GM15510 (cell line): ENCODE results near the gene SMIM1.

ENCODE experiments used
- POLR2A ChIP-seq: IDR thresholded peaks from 3 replicates; pipeline ENCODE4 v1.6.1; 2011; ENCODE audit warnings: borderline replicate concordance; ENCODE audit not compliant: insufficient read length; ENCODE audit errors: extremely low read depth

Gene SMIM1

GRCh38 chr1:3776231-3776961 is 3.8 kb downstream of the SMIM1 start:
- no peak for TF ChIP-seq POLR2A

GRCh38 chr1:3777078-3777547 is 4.6 kb downstream of the SMIM1 start:
- no peak for TF ChIP-seq POLR2A

DNA sequence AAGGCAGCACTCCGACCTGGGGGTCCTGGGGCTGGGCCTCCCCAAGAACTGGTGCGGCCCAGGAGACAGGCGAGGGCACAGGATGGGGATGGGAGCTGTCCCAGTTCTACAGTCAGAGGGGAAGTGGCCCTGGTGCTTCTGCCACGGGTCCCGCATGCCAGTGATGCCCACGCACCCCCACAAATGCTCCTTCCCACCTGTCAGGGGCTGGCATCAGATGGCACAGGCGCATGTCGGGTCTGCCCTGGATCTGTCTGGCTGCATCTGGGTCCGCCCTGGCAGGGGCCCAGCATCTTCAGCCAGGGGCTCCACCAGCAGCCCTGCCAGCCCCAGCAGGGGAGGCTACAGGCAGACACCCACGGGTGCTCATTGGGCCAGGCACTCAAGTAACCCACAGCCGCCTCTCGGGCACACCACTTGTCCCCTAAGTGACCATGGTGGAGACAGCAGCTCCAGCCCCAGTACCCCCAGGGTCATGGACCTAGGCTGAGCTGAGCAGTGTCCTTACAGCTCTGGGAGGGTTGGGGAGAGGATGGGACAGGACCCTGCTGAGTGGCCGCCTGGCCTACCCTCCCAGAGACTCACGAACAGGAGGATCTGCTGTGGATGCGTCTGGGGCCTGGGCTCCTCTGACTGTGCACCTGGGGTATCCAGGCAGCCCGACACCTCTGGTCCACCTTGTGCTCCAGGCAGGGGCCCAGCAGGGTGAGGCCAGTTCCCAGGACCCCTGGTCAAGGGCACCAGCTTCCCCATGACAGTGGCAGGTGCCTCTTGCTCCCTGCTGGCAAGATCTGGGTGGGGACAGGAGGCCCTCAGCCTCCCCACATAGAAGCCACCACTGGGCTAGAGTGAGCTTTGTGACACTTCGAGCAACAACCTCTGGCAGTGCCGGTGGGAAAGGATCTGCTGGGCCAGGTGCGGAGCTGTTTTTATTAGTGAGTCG is 5.4 kb downstream of the SMIM1 start:
- no peak for TF ChIP-seq POLR2A

- no peak for TF ChIP-seq POLR2A
These were observed 6.2 kb downstream of the SMIM1 start for GRCh38 chr1:3778590-3779264.

DNA sequence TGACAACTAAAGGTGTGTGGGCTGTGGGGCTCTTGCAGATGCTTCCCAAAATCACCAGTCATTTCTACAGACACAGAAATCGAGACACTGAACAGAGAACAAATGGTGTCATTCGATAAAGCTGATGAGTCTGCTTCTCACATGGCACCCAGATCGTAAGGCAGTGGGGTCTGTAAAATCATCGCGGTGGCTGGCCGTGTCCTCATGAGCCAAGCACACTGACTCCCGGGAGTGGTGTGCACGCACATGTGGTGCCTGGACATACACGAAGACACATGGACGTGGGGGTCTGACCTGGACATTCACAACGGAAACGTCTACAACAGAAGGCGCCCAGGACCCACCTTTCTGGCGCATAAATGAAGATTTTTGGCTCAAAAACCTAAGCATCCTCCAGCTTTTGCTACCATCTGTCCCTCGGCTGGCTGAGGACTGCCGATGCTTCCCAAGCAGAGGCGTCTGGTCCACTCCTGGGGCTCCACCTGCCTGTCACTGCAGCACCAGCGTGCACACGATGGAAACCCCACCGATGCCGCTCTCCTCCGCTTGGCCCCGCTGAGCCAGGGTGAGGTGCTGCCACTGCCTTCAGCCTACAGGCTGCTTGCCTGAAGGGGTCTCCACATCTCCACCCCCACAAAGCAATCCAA is 6.8 kb downstream of the SMIM1 start:
- TF ChIP-seq POLR2A = no peak

GRCh38 chr1:3779912-3780416 is 7.4 kb downstream of the SMIM1 start:
- TF ChIP-seq POLR2A = no peak

- TF ChIP-seq POLR2A = no peak
These were observed 8.4 kb downstream of the SMIM1 start for GRCh38 chr1:3780901-3781300.

DNA sequence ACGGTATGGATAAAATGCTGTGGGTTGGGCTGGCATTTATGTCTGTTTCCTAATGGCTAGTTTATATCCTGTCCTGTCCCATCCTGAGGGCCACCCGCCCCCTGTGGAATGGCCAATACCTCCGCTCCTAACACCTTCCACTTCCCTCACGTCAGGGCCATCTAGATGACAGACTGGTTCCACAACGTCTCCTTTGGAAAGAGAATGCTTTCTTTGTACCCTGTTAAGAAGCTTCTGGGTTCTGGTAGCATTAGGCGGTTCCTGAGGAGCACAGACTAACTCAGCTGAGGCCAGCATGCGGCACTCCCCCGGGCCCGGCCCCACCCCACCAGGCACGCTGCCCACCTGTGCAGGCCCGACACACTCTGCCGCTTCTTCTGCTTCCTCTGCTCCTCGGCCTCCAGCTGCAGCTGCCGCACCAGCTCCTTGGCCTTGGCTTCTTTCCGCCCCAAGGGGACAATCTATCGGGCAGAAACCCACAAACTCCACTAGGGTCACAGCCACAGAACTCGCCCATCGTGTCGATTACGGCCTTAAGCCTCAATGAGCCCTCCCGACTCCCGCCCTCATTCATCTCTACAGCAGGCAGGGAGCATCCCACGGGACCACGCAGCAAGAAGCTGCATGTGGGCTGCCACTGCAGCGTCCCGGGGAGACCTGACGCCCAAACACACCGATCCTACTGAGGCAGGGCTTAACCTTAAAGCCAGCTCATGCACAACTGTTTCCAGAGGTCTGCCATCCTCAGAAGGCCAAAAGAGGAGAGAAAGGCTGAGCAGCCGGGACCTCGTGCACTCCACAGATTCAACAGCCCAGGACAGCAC is 11.3 kb downstream of the SMIM1 start:
- no peak for TF ChIP-seq POLR2A

GRCh38 chr1:3785045-3785444 is 12.5 kb downstream of the SMIM1 start:
- TF ChIP-seq POLR2A = no peak

- TF ChIP-seq POLR2A = no peak
These were observed 13.1 kb downstream of the SMIM1 start for GRCh38 chr1:3785456-3786157.

GRCh38 chr1:3786468-3787348 is 14.2 kb downstream of the SMIM1 start:
- TF ChIP-seq POLR2A = no peak

- no peak for TF ChIP-seq POLR2A
These were observed 14.8 kb downstream of the SMIM1 start for GRCh38 chr1:3787349-3787715.

- no peak for TF ChIP-seq POLR2A
These were observed 15.4 kb downstream of the SMIM1 start for GRCh38 chr1:3787745-3788605.
